ENCODE results near the gene CEP95. TPM values are rescaled to one million over a fixed set of nuclear protein-coding genes. Genes with fewer than 3 reads are reported as not detected.

Gene CEP95
- total RNA-seq, 3 donors from 2014 or later, result 37.1 to 50.8 (median 43.3) TPM

GRCh38 chr17:64529221-64529620 lies 22.4 kb downstream of the CEP95 start:
- ATAC-seq, result no peak
- no peaks in the 10 kb centered on the region for H3K4me1 ChIP-seq (ENCODE audit: low read depth)
- no peak overlapping the region for H3K4me3 ChIP-seq
- TF ChIP-seq CTCF (IDR thresholded peaks at IDR 0.05), result no peak
- no peaks in the 10 kb centered on the region for H3K9me3 ChIP-seq
- intact Hi-C loops (cut with DNase I, micrococcal nuclease), result no loop called here
- no peak for DNase-seq
- H3K36me3 ChIP-seq (ENCODE audit: low read depth), result peaks cover 8% of the 10 kb centered on the region

- H3K9me3 ChIP-seq, result no peaks in the 10 kb centered on the region
- DNase-seq (no peak), ATAC-seq (peak; percentile 16)
- no peaks in the 10 kb centered on the region for H3K4me1 ChIP-seq (ENCODE audit: low read depth)
- no peak overlapping the region for H3K4me3 ChIP-seq
- H3K36me3 ChIP-seq (ENCODE audit: low read depth), result peaks cover 6% of the 10 kb centered on the region
- intact Hi-C loops (cut with DNase I, micrococcal nuclease), result no loop called here
- no peak for TF ChIP-seq CTCF (IDR thresholded peaks at IDR 0.05)
Measured at GRCh38 chr17:64531955-64532371, 25.2 kb downstream of the CEP95 start.

- H3K9me3 ChIP-seq, result no peaks in the 10 kb centered on the region
- peaks cover 6% of the 10 kb centered on the region for H3K36me3 ChIP-seq (ENCODE audit: low read depth)
- H3K4me3 ChIP-seq, result no peak overlapping the region
- DNase-seq, result no peak
- no peak for ATAC-seq
- no peak for TF ChIP-seq CTCF (IDR thresholded peaks at IDR 0.05)
- H3K4me1 ChIP-seq (ENCODE audit: low read depth), result no peaks in the 10 kb centered on the region
- intact Hi-C loops (cut with DNase I, micrococcal nuclease), result no loop called here
Measured at GRCh38 chr17:64532409-64532808, 25.6 kb downstream of the CEP95 start.

- intact Hi-C loops (cut with DNase I, micrococcal nuclease), result no loop called here
- H3K4me1 ChIP-seq (ENCODE audit: low read depth), result no peaks in the 10 kb centered on the region
- no peak overlapping the region for H3K4me3 ChIP-seq
- ATAC-seq (no peak), DNase-seq (no peak)
- peaks cover 6% of the 10 kb centered on the region for H3K36me3 ChIP-seq (ENCODE audit: low read depth)
- no peak for TF ChIP-seq CTCF (IDR thresholded peaks at IDR 0.05)
- no peaks in the 10 kb centered on the region for H3K9me3 ChIP-seq
Measured at GRCh38 chr17:64533784-64534183, 27.0 kb downstream of the CEP95 start.

- H3K4me3 ChIP-seq, result no peak overlapping the region
- intact Hi-C loops (cut with DNase I, micrococcal nuclease), result no loop called here
- TF ChIP-seq CTCF (IDR thresholded peaks at IDR 0.05), result no peak
- H3K4me1 ChIP-seq (ENCODE audit: low read depth), result no peaks in the 10 kb centered on the region
- no peaks in the 10 kb centered on the region for H3K9me3 ChIP-seq
- DNase-seq, result peak in 1 of 3 donors; percentile 31
- peak; percentile 70 for ATAC-seq
- peaks cover 6% of the 10 kb centered on the region for H3K36me3 ChIP-seq (ENCODE audit: low read depth)
Measured at GRCh38 chr17:64534187-64534586, 27.4 kb downstream of the CEP95 start.

- ATAC-seq (no peak), DNase-seq (no peak)
- Histone ChIP-seq H3K36me3 (ENCODE audit: low read depth) (peaks cover 6% of the 10 kb centered on the region), H3K4me3 (no peak overlapping the region), H3K9me3 (no peaks in the 10 kb centered on the region), H3K4me1 (ENCODE audit: low read depth) (no peaks in the 10 kb centered on the region)
- intact Hi-C loops (cut with DNase I, micrococcal nuclease), result no loop called here
- TF ChIP-seq CTCF (IDR thresholded peaks at IDR 0.05), result no peak
Measured at GRCh38 chr17:64535357-64535756, 28.6 kb downstream of the CEP95 start.
